Nucleus accumbens (tissue), 56 donors: ENCODE data around the gene RNPS1.

Experiments used
- DNase-seq, 56 donors: peaks; one replicate each; lab custom pipeline; 2025; lab: John Stamatoyannopoulos, UW

RNPS1 gene

DNA sequence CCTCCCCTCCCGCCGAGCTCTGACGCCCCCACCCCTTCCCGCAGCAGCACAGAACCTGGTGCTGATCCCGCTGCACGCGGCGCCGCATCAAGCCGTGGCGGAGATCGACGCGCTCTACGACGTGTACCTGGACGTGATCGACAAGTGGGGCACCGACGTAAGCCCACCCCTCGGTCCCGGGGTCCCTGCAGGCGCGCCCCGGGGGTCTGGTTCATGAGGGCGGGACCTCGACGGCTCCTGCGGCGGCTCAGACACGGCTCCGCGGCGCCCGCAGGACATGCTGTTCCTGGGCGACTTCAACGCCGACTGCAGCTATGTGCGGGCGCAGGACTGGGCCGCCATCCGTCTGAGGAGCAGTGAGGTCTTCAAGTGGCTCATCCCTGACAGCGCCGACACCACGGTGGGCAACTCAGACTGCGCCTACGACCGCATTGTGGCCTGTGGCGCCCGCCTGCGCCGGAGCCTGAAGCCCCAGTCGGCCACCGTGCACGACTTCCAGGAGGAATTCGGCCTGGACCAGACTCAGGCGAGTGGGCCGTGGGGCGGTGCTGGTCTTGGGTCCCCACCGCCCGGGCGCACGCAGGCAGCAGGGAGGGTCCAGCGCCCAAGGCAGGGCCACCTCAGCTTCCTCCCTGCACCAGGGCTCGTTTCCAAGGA is 30.3 kb downstream of the RNPS1 start:
- no peak for DNase-seq

DNA sequence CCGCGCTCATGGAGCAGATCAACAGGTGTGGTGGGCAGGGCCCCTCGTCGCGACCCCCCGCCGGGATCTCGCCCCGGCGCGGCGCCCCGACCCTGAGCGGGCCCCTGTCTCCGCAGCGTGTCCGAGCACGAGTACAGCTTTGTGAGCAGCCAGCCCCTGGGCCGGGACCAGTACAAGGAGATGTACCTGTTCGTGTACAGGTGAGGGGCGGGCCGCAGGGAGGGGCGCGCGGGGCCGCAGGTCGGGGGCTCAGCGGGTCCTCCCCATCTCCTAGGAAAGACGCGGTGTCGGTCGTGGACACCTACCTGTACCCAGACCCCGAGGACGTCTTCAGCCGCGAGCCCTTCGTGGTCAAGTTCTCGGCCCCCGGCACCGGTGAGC is 30.8 kb downstream of the RNPS1 start:
- DNase-seq = no peak

DNA sequence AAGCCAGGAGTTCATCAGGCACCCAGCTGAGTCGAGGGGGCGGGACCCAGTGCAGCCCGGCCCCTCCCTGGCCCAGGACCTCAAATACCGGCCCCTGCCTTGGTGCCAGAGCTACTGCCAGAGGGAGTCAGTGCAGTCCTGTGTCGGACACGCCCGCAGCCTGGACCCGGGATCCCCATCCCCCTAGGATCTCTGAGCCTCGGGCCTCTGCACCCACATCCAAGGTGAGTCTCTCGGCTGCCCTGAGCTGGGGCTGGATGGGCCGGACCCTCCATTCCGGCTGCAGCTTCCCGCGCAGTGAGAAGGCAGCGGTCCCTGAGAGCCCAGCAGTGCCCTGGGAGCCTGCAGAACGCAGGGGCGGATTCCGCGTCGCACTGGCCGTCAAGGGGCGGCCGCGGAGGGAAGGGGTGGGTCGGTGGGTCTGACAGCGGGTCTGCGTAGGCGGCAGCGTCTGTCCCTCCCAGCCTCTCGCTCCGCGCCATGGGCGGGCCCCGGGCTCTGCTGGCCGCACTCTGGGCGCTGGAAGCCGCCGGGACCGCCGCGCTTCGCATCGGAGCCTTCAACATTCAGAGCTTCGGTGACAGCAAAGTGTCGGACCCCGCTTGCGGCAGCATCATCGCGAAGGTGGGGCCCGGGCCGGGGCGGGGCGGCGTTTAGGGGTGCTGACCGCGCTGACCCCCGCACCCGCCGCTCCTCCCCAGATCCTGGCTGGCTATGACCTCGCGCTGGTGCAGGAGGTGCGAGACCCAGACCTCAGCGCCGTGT is 31.4 kb downstream of the RNPS1 start, which contains the start of gene DNASE1L2:
TSS of gene DNASE1L2 (plus strand) at position 108 of the 765 bp plus-strand sequence. CDS start at position 481, 373 bp downstream.
- no peak for DNase-seq

DNA sequence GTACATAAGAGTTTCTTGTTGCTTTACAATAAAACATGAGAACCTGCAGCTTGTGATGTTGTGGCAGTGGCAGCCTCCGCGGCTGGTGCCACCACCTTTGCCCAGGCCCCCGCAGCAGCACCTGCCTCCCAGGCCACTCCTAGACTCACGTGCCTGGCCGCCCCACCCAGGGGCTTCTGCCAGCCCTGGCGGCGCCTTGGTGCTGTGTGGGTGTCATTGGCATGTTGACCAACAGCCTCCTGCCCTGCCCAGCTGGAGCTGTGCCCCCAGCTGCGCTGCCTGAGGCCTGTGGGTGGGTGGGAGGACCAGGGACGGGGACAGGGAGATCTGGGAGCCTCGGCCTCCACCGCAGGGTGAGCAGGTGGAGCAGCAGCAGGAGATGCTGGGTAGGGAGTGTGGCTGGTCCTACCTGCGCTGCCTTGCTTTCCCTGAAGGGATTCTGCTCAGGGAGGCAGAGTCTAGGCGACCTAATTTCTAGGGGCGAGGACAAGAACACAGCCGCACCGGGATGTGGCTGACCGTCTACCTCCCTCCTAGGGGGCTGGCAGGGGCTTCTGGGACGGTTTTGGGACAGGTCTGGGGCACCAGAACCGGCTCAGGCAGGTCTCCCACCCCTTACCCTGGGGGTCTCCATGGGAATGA is 32.1 kb downstream of the RNPS1 start:
- no peak for DNase-seq

DNA sequence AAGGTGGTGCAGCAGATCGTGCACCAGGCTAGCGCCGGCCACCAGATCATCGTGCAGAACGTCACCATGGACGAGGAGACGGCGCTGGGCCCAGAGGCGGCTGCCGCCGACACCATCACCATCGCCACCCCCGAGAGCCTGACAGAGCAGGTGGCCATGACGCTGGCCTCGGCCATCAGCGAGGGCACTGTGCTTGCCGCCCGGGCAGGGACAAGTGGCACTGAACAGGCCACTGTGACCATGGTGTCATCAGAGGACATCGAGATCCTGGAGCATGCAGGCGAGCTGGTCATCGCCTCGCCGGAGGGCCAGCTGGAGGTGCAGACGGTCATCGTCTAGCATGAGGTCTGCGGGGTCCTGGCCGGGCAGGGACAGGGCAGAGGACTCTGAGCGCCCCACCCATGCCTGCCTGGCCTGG is 32.7 kb downstream of the RNPS1 start:
- DNase-seq = no peak

DNA sequence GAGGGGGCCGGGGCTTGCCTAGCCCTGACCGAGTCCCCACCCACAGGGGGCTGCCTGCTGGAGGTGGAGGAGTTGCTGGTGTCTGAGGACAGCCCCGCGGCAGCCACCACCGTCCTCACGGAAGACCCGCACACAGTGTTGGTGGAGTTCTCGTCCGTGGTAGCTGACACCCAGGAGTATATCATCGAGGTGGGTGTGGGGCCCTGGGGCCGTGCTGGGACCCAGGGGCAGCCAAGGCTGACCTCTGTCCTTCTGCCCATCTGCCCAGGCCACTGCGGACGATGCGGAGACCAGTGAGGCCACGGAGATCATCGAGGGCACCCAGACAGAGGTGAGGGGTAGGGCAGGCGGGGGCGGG is 33.1 kb downstream of the RNPS1 start:
- no peak for DNase-seq

DNA sequence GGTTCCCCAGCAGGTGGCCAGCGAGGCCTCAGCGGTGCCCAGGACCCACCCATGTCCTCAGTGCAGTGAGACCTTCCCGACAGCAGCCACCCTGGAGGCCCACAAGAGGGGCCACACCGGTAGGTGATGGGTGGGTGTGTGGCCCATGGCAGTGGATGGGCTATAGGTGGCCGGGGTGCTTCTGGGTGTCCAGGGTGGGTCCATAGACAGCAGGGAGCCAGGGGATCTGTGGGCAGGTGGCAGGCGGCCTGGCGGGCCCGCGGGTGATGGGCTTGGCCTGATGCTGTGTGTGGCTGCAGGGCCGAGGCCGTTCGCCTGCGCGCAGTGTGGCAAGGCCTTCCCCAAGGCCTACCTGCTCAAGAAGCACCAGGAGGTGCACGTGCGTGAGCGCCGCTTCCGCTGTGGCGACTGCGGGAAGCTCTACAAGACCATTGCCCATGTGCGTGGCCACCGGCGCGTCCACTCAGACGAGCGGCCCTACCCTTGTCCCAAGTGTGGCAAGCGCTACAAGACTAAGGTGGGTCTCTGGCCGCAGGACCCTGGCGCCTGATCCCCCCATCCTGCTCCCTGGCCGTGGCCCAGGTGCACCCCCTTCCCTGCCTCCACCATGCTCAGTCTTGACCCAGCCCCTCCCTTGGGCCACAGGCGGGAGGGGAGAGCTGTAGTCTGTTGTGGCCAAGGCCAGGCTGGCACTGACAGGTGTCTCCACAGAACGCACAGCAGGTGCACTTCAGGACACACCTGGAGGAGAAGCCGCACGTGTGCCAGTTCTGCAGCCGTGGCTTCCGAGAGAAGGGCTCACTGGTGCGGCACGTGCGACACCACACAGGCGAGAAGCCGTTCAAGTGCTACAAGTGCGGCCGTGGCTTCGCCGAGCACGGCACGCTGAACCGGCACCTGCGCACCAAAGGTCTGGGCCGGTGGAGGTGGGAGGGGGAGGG is 33.8 kb downstream of the RNPS1 start:
- DNase-seq = no peak

DNA sequence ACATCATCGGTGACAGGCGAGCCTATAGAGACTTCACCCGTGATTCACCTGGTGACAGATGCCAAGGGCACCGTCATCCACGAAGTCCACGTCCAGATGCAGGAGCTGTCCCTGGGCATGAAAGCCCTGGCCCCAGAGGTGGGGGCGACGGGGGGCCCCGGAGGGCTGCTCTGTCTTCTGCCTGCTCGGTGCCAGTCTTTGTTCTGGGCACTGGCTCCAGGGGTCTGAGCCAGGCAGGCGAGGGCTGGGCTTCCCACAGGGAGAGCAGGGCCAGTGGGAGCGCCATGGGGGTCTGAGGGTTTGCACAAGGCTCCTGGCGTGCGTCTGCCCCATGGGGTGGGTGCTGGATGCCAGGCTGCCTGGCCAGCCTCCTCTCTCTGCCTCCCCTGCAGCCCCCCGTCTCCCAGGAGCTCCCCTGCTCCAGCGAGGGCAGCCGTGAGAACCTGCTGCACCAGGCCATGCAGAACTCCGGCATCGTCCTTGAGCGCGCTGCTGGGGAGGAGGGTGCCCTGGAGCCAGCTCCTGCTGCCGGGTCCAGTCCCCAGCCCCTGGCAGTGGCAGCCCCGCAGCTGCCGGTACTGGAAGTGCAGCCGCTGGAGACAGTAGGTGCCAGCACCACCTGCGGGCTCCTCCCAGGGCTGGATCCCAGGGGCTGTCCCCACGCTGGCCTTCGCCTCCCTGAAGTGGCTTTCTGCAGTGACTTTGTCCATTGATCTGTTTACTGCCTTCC is 34.7 kb downstream of the RNPS1 start:
- DNase-seq = no peak

DNA sequence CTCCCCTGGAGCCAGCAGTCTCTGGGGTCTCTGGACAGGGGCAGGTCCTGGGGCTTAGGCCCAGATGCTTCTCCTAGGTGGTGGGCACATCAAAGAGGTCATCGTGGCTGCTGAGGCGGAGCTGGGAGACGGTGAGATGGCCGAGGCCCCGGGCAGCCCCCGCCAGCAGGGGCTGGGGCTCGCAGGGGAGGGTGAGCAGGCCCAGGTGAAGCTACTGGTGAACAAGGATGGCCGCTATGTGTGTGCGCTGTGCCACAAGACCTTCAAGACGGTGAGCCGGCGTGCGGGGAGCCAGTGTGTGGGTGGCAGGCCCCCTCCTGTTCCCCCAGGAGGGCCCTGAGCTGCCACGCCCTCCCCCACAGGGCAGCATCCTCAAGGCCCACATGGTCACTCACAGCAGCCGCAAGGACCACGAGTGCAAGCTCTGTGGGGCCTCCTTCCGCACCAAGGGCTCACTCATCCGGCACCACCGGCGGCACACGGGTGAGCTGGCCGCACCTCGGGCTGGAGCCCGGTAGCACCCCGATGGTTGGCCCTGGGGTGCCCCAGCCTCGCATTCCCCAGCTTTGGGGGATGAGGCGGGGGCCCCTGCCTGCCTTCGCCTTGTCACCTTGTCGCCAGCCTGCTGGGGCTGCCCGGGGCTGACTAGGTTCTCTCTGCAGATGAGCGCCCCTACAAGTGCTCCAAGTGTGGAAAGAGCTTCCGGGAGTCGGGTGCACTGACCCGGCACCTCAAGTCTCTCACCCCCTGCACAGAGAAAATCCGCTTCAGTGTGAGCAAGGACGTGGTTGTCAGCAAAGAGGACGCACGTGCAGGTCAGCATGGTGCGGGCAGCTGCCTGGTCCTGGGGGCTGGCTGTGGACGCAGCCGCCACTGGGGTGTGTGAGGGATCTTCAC is 35.6 kb downstream of the RNPS1 start:
- DNase-seq = no peak

DNA sequence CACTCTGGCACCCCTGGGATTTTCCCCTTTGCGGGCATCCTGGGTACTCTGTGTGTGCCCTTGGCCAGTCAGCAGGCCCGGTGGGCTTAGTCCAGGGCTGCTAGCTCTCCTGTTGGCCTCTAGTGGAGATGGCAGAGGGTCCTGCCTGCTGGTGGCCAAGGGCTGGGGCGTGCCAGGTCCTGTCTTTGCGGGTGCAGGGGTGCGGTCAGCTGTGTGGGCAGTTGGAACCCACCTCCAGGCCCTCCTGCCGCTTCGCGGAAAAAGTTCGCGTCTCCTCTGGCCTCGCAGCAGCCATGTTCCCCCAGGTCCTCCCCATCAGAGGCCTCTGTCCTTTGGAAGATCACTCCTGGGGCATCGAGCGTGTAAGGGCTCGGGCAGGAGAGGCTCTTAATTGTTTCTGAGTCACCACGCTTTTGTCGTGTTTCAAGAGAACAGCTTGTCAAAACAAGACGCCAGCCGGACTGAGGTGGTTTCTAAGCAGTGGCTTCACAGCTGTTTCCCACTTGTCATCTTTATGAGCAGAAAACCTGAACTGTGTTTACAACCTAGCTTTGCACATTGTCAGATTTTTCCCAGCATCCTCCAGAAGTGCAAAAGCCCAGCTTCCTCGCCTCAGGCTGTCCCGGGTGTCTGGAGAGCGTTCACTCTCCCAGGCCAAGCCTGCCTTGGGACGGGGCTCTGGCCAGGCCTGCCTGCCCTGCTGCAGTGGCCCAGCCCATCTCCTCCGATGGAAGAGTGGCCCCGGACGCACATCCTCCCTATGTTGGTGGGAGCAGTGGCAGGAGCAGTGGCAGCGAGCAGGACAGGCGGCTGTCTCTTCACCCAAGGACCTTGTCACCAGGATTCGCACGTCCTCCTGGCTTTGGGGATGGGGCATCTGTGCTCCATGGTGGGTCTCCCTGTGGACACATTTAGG is 36.7 kb downstream of the RNPS1 start:
- no peak for DNase-seq

DNA sequence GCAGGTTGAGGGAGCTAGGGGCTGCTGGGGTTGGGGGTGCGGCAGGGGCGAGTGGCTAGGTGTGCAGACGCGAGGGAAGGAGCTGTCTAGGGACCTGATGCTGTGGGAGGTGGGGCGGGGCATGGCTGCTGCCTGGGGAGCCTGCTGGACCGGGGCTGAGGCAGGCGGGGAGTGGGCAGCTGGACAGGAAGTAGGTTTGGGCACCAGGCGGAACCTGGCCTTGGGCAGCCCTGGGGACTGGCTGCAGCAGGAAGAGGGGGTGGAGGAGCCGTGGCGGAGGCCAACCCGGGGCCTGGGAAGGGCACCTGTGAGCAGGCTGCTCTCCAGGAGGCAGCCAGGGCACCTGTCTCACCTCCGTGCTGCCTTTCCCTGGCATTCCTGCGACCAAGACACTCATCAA is 37.5 kb downstream of the RNPS1 start:
- no peak for DNase-seq

DNA sequence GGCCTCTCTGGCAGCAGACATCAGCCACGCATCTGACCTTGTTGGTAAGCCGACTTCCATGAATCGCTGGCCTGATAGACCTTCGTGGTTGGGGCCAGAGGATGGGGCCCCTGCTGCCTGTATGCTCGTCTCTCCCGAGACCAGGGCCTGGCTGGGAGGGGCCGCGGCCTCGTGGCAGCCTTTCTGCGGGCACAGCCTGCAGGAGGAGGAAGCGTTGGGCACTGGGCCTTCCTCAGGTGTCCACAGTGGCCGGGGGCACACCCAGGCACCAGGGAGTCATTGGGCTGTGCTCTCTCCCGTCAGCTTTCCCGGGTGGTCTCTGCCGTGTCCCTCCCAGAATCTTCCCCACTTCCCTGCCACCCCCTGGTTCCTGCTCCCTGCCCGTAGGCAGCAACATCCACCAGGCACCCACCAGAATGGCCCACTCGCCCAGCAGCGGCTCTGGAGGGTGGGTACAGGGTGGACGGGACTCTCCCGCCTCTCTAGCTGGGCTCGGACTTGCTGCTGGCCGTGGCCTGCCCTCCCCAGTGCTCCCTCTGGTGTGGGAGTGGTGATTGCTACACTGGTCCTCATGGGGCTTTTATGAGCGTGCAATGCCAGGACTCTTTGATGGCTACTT is 38.2 kb downstream of the RNPS1 start:
- DNase-seq = no peak

DNA sequence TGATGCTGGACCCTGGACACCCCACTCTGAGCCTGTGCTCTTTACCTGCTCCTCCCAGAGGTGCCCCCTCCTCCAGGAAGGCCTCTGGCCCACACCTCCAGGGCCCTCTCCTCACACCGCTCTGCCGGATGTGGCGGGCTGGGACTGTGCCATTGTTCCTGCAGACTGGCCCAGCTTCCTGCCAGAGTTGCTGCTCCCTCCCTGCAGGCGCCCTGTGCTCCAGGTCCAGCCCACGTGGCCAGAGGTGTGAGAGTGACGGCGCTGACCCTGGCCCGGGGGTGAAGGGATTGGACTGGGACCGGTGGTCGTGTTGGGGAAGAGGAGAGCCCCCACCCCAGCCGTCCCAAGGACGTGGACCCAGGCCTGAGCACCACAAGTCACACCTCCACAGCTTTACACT is 38.8 kb downstream of the RNPS1 start:
- no peak for DNase-seq

DNA sequence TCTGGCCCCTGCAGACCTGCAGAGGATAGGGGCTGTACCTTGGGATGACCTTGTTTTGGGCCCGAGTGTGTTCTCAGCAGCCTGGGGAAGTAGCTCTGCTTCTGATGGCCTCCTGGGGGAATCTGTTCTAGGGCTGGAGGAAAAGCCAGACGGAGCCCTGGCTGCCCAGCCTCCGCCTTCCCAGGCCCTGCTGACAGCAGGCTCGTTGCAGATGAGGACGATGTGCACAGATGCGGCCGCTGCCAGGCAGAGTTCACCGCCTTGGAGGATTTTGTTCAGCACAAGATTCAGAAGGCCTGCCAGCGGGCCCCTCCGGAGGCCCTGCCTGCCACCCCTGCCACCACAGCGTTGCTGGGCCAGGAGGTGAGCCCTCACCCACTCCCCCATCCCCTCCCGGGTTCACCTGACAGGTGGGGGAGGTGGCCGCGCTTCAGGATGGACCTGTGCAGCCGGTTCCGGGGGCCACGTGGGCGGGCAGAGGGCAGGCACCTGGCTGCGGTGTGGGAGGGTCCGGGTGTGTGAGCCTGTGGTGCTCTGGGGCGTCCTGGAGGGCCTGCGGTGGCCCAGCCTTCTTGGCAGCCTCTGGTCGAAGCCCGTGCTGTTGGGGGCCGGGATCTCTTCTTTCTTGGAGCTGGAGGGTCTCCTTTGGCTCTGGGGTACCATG is 39.6 kb downstream of the RNPS1 start:
- no peak for DNase-seq

DNA sequence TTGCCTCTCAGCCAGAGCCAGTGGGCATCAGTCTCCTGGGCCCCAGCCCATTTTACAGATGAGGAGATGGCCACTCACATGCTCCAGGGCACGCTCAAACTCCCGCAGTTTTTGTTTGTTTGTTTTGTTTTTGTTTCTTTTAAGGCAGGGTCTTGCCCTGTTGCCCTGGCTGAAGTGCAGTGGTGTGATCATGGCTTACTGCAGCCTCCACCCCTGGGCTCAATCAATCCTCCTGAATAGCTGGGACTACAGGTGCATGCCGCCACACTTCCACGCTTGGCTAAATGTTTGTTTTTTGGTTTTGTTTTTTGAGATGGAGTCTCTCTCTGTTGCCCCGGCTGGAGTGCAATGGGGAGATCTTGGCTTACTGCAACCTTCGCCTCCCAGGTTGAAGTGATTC is 41.0 kb downstream of the RNPS1 start:
- no peak for DNase-seq

DNA sequence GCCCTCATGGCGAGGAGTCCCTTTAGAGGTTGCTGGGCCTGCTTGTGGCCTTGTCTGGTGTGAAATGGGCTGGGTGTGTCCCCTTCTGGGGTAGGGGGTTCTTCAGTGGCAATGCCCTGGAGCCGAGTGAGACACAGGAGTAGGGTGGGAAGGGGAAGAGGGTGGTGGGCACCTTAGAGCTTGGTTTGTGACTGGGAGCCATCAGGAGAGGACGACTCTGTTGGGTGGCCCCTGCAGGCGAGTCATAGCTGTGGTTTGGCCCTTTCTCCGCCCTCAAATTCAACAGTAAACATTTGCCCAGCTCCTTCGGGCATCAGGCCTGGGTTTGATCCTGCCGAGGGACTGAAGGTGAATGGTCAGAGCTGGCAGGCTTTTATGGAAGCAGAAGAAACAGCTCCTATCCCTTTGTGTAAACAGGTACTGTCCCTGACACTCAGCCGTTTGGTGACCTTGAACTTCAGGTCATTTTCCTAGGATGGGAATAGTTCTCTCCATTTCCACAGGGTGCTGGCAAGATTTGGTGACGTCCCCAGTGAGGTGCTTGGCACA is 41.6 kb downstream of the RNPS1 start:
- no peak for DNase-seq
